Epidermal melanocyte (primary cell): ENCODE measurements around the gene NDUFB5.

Source experiments
- DNase-seq: peaks from one replicate; pipeline ENCODE4 v3.0.0; 2011; ENCODE audit warnings: low spot score; ENCODE audit not compliant: insufficient read length

NDUFB5 gene

GRCh38 chr3:179604321-179605078 lies at the start of gene NDUFB5, which contains the start of gene MRPL47:
NDUFB5 (plus strand) TSS chr3:179604794; CDS start chr3:179604816, 22 bp downstream.
MRPL47 (minus strand) TSS chr3:179604638; CDS start chr3:179604624, 14 bp downstream.
- peak; percentile 85 for DNase-seq

DNA sequence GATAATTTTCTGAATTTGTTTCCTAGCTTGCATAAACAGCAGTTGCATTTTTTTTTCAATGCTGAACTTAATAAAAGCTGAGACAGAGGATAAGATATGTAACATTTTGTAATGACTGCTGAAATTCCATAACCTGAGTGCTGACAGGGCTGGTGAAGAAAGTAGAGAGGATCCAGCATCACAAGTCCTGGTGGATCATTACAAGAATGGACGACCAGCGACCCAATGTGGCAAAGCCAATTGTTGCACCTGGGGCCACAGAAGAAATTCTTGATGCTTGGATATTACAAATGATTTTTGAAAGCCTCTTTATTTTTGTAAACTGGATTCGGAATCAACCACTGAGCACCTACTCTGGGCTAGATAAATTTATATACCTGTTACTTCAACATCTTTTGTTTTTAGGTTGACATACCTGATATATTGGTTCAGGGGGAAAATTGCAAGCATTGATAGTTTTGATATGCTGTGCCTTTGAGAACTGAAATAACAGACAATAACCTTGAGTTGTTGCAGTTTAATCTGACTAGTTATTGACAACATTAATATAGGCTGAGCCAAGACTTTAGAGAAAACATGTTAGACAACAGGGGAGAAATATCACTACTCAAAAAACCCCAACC lies 45.7 kb upstream of the NDUFB5 start:
- DNase-seq = peak; percentile 59

DNA sequence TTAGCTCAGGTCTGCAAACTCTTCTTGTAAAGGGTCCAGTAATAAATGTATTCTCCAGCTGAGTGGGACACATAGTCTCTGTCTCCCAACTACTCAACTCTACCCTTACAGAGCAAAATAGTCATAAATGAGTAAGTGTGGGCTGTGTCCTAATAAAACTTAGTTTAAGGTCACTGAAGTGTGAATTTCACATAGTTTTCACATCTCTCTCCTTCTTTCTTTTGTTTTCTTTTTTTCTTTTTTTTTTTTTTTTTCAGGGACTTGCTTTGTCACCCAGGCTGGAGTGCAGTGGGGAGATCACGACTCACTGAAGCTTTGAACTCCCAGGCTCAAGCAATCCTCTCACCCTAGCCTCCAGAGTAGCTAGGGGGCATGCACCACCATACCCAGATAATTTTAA lies 43.8 kb upstream of the NDUFB5 start:
- no peak for DNase-seq

DNA sequence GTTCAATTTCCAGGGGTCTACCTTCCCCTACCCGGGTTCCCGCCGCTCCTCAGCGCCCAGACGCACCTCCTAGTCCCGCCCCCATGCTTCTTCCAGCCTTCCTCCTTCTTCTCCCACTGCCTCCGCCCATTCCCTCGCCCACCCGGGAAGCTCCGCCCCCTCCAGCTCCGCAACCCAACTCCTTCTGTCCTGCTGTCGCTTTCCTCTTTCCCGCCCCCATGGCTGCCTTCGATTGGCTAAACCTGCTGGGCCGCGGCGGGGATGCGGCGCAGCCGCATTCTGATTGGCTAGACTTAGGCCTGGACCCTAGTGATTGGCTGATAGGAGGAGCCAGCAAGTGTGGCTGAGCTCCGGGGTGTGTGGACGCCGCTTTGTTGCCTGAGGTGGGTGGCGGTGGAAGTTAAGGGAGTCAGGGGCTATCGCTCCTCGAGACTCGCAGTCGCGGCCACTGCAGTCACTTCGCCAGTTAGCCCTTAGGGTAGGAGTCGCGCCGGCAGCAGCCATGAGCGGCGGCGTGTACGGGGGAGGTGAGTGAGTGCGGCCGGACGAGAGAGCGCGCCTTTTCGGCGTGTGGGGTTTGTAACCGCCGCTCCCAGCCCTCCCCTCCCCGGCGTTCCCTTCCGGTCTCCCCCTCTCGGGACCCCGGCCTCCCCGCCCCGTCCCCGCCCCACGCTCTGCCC lies 41.9 kb upstream of the NDUFB5 start, which contains the start of gene ACTL6A:
TSS of gene ACTL6A (plus strand) at position 336 of the 680 bp plus-strand sequence. CDS start at position 503, 167 bp downstream.
- peak; percentile 98 for DNase-seq

DNA sequence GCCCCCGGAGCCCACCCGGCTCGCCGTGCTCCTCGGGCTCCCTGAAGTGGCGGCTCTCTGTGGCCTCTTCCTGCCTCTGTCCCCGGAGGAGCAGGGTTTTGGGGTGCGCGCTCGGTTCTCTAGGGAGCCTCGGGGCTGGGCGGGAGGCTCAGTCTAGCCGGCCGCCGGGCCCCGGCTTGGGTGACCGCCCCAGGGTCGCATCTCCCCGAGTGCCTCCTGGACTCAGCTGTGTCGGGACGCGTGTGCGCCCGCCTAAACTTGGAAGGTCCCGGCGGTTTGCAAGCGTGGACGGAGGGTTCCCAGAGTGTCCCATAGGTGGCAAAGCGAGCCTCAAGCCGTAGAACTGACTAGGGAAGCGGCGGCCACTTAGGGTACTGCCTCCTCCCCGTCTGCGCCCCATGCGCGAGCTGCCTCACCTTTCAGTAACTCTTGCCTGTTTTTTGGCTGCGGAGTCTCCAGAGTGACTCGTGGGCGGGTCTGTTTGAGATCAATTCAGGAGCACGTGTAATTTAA lies 41.3 kb upstream of the NDUFB5 start:
- peak; percentile 53 for DNase-seq

DNA sequence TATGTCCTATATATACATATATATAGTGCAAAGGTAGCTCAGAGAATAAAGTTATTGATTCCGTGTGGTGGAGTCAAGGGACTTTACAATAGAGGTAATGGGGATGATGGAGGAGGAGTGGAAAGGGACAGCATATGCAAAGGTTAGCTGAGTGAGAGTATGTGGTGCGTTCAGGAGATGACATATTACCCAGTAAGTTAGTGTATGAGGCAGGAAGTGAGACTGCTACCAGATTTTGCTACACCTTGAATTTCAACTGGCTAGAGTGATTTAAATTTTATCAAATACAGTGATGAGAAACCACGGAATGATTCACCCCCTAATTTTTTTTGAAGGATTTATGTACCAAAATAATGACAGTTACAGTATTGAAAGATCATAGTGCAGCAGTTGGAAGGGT lies 39.1 kb upstream of the NDUFB5 start:
- no peak for DNase-seq

- no peak for DNase-seq
Observed at GRCh38 chr3:179580992-179581391, 23.6 kb upstream of the NDUFB5 start.

DNA sequence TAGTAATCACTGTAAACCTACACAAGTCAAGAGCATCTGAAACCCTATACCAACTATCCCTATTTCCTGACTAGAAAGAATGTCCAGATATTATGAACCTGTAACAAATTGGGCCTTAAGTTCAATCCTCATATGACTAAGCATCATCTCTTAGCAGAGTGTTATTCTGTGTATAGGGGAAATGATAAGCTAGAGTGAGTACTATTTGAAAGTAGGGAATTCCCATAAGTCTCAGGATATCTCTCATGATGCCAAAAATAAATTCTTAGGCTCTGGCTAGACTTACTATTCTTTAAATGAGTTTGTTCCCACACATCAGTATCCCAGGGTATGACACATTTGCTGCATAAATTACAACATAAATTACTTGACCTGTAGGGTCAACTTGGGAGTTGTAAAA lies 15.5 kb upstream of the NDUFB5 start:
- DNase-seq = no peak

DNA sequence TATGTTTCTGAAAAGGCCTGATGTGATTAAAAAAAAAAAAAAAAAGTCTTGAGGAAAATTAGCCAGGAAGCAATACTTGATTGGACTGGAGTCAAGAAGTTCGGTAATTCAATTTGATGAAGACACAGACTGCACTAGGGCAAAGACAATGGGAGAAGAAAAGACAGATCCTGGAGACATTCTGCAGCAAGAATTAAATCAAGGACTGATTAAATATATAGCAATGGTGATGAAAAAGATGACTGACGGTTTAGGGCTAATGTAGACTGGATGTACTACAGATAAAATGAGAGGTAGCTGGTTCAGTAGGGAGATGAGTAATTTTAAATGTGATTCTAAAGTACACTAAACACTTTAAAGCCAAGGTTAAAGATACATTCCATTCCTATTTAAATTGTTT lies 13.9 kb upstream of the NDUFB5 start:
- DNase-seq = no peak

DNA sequence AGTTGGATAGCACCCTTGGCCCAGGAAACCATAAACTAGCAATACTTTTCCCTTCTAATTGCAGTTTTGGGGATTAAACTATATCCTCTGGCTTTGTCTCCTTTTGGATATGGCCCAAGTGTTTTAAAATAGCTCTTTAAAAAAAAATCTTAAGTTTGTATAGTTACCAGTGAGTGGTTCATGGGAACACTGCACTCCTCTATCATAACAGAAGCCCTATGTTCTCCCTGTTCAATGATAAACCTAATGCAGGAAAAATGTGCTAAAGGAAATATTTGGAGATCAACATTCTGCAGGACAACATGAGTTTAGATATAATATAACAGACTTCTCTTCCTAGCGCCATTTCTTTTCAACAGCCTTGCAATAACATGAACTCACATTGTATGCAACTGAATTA lies 13.3 kb upstream of the NDUFB5 start:
- no peak for DNase-seq

DNA sequence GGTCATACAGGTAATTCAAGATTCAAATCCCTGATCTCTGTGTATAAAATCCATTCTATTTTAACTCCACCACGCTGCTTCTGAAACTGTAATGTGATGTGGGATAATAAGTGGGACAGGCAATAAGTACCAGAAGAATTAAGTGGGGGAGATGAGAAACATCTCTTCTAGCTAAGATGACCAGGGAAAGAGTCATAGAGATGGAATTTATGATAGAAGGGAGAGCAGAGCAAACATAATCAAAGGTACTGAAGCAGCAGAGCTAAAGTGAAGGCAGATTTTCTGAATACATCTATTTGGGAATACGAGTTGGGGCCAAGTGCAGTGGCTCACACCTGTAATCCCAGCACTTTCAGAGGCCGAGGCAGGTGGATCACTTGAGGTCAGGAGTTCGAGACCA lies 5.1 kb upstream of the NDUFB5 start:
- DNase-seq = no peak

- no peak for DNase-seq
Observed at GRCh38 chr3:179603321-179603720, 1.3 kb upstream of the NDUFB5 start.

GRCh38 chr3:179603831-179604230 lies 763 bp upstream of the NDUFB5 start:
- no peak for DNase-seq

DNA sequence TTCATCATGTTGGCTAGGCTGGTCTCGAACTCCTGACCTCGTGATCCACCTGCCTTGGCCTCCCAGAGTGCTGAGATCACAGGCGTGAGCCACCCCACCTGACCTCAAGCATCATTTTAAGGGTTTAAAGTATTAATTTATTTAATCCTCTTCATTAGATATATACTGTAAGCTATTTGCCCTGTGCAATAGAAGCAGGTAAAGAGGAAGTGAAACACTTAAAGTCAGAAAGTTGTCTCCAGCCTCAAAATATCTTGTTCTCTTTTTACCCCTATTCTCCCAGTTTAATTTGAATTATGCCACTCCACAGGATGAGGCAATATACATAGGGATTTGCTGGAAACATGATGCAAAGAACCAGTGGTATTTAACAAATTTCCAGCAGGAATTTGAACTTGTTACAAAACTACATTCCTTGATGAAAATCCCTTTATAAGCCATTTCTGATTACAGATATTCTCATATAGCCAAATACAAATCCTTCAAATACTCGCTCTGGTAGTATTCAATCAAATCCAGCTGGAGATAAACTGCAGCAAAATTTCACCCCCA lies 2.0 kb downstream of the NDUFB5 start:
- DNase-seq = no peak

DNA sequence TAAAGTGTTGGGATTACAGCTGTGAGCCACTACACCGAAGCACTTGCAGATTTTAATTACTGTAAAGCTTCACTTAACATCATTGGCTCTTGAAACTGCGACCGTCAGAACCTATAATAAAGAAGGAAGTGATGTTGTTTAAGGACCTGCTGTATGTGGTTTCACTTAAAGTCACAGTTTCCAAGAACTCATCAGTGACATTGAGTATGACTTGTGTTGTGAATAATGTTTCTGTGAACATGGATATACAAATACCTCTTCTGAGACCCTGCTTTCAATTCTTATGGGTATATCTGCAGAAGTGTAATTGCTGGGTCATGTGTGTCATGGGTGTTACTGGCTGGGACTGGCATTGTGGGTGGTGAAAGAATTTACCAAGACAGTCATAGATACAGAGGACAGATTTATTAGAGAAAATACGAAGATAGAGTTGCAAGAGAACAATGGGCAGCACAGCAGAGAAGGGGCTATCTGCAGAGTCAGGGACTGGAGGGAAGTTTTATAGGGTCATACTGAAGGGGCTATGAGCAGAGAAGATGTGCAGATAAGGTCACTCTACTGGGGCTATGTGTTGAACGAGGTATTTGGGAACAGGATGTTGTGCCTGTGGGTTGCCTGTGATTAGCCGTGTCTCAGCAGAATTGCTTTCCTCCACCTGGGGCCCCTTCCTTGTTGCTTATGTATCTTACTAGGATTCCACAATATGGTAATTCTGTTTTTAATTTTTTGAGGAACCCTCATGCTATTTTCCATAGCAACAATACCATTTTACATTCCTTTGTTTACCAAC lies 4.5 kb downstream of the NDUFB5 start:
- no peak for DNase-seq

- no peak for DNase-seq
Observed at GRCh38 chr3:179610066-179610465, 5.5 kb downstream of the NDUFB5 start.

- no peak for DNase-seq
Observed at GRCh38 chr3:179613807-179614206, 9.2 kb downstream of the NDUFB5 start.

- DNase-seq = no peak
Observed at GRCh38 chr3:179615458-179616173, 11.0 kb downstream of the NDUFB5 start.

- no peak for DNase-seq
Observed at GRCh38 chr3:179622023-179622422, 17.4 kb downstream of the NDUFB5 start.

DNA sequence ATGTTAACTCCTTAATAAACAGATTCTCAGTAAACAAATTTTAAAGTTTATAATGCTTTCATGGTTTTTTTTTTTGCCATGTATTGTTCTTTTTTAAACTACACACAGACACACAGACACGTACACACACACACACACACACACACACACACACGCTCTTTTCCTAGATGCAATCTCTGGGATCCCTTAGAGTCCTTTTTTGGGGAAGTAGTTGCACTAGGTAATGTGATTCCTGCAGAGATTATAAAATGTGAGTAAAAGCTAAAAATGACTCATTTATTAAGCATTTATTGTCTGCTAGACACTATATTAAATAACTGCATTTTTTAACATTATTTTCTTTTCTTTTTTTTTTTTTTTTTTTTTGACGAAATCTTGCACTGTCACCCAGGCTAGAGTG lies 19.9 kb downstream of the NDUFB5 start:
- no peak for DNase-seq
